H1 (cell line): ENCODE measurements around the gene WDR45B. TPM values are rescaled to one million over a fixed set of nuclear protein-coding genes. Genes with fewer than 3 reads are reported as not detected.
"Not testable (repeated sequence)": the region's sequence is repeated elsewhere in the genome, so short reads cannot be mapped to it uniquely, and the experiment has no call there.

Experiments used
- CTCF ChIA-PET: fragments of 300-600 bp; sonication (Branson Sonifier 250); formaldehyde crosslinking; loops from one replicate; lab custom pipeline; 2021; ENCODE audit not compliant: partially characterized antibody; lab: Charles Lee
- POLR2A ChIA-PET: fragments of 300-600 bp; sonication (Branson Sonifier 250); formaldehyde crosslinking; loops from one replicate; lab custom pipeline; 2021; ENCODE audit warnings: inconsistent platforms; ENCODE audit not compliant: partially characterized antibody; lab: Charles Lee
- DNase-seq, 2 experiments: peaks; one replicate each; pipeline versions ENCODE4 v3.0.0 to v3.0.0-alpha.2; 2010 to 2022; ENCODE audit warnings: low spot score in 2 of 2, low read depth in 1 of 2, mixed read lengths in 1 of 2
- FAIRE-seq: peaks from 2 replicates; lab custom pipeline; 2011; peaks lifted over from hg19 to GRCh38; lab: Jason Lieb, UNC
- H2AFZ ChIP-seq: 2 replicates; pipeline ENCODE4 v1.8.1; 2012; ENCODE audit warnings: low read length, inconsistent platforms
- H2AK5ac ChIP-seq: 2 replicates; pipeline ENCODE4 v1.6.1; 2013; ENCODE audit warnings: low read depth, low read length
- H2BK120ac ChIP-seq: replicated peaks from 2 replicates; pipeline ENCODE3; 2013; ENCODE audit warnings: low read depth, low read length, inconsistent platforms
- H2BK12ac ChIP-seq: 2 replicates; pipeline ENCODE4 v1.6.1; 2013; ENCODE audit warnings: low read depth, low read length
- H2BK15ac ChIP-seq: 2 replicates; pipeline ENCODE4 v1.6.1; 2013; ENCODE audit warnings: low read length
- H2BK20ac ChIP-seq: 2 replicates; pipeline ENCODE4 v1.6.1; 2013; ENCODE audit warnings: low read length
- H2BK5ac ChIP-seq: 2 replicates; pipeline ENCODE4 v1.6.1; 2013; ENCODE audit warnings: low read depth, low read length
- H3K14ac ChIP-seq: 2 replicates; pipeline ENCODE4 v1.6.1; 2013; ENCODE audit warnings: inconsistent platforms; ENCODE audit not compliant: insufficient read length
- H3K18ac ChIP-seq: 2 replicates; pipeline ENCODE4 v1.6.1; 2013; ENCODE audit warnings: low read length; ENCODE audit errors: extremely low read depth
- H3K23ac ChIP-seq: 2 replicates; pipeline ENCODE4 v1.6.1; 2013; ENCODE audit warnings: inconsistent platforms; ENCODE audit not compliant: insufficient read length
- H3K23me2 ChIP-seq: 2 replicates; pipeline ENCODE4 v1.6.1; 2013; ENCODE audit warnings: low read depth, low read length
- H3K27ac ChIP-seq: 2 replicates; pipeline ENCODE4 v1.6.1; 2011; ENCODE audit warnings: low read depth, low read length, inconsistent platforms
- H3K27me3 ChIP-seq, 4 experiments: replicated peaks in 1 of 4; 1 replicate in 1 of 4; 2 replicates in 3 of 4; pipeline versions ENCODE4 v1.6.1 to v1.8.1; 2011 to 2013; ENCODE audit warnings: low read length in 3 of 4, mild to moderate bottlenecking in 3 of 4, inconsistent platforms in 2 of 4, mixed read lengths in 2 of 4, moderate library complexity in 1 of 4; ENCODE audit not compliant: control insufficient read depth in 3 of 4, insufficient read depth in 3 of 4; ENCODE audit errors: extremely low read depth in 1 of 4
- H3K36me3 ChIP-seq, 4 experiments: 2 replicates each; pipeline versions ENCODE4 v1.6.1 to v1.8.1; 2011 to 2013; ENCODE audit warnings: mild to moderate bottlenecking in 4 of 4, low read length in 3 of 4, moderate library complexity in 2 of 4, control low read depth in 1 of 4, inconsistent platforms in 1 of 4; ENCODE audit not compliant: insufficient read depth in 4 of 4, control insufficient read depth in 2 of 4
- H3K4ac ChIP-seq: replicated peaks from 2 replicates; pipeline ENCODE3; 2013; ENCODE audit warnings: low read length, low read depth, mixed read lengths, inconsistent platforms; ENCODE audit not compliant: insufficient read length
- H3K4me1 ChIP-seq, 4 experiments: replicated peaks in 1 of 4; 1 replicate in 1 of 4; 2 replicates in 3 of 4; pipeline versions ENCODE4 v1.6.1 to v1.8.1; 2011 to 2013; ENCODE audit warnings: low read length in 3 of 4, inconsistent platforms in 2 of 4, mixed read lengths in 1 of 4; ENCODE audit not compliant: insufficient read depth in 4 of 4, control insufficient read depth in 3 of 4
- H3K4me2 ChIP-seq, 2 experiments: 2 replicates each; pipeline versions ENCODE4 v1.6.1 to v1.8.1; 2011 to 2013; ENCODE audit warnings: low read depth in 2 of 2, low read length in 2 of 2, control low read depth in 1 of 2, inconsistent platforms in 1 of 2, mild to moderate bottlenecking in 1 of 2; ENCODE audit not compliant: insufficient read depth in 1 of 2
- H3K4me3 ChIP-seq, 4 experiments: fragments of 200-600, 300-600 bp in 1 of 4; sonication (generic), shearing (Covaris generic), sonication (Bioruptor Twin) in 1 of 4; 2 replicates each; pipeline versions ENCODE4 v1.5.1 to v1.8.1; 2011 to 2016; ENCODE audit warnings: low read length in 4 of 4, low read depth in 3 of 4, control low read depth in 2 of 4, inconsistent platforms in 2 of 4, mild to moderate bottlenecking in 2 of 4, mixed read lengths in 1 of 4, moderate library complexity in 1 of 4; ENCODE audit not compliant: insufficient read depth in 2 of 4; ENCODE audit errors: extremely low read depth in 1 of 4
- H3K56ac ChIP-seq: replicated peaks from 2 replicates; pipeline ENCODE3; 2013; ENCODE audit warnings: low read depth, mild to moderate bottlenecking, mixed read lengths, low read length, inconsistent platforms; ENCODE audit not compliant: insufficient read length
- H3K79me1 ChIP-seq: 2 replicates; pipeline ENCODE4 v1.6.1; 2013; ENCODE audit warnings: low read depth, low read length, control low read depth
- H3K79me2 ChIP-seq, 2 experiments: 2 replicates each; pipeline versions ENCODE4 v1.6.1 to v1.8.1; 2012 to 2013; ENCODE audit warnings: low read length in 2 of 2, mild to moderate bottlenecking in 2 of 2, inconsistent platforms in 1 of 2; ENCODE audit not compliant: insufficient read depth in 2 of 2, control insufficient read depth in 1 of 2
- H3K9ac ChIP-seq, 4 experiments: replicated peaks in 1 of 4; 1 replicate in 1 of 4; 2 replicates in 3 of 4; pipeline versions ENCODE4 v1.6.1 to v1.8.1; 2011 to 2013; ENCODE audit warnings: low read depth in 3 of 4, low read length in 3 of 4, control low read depth in 2 of 4, mild to moderate bottlenecking in 2 of 4, moderate library complexity in 2 of 4, inconsistent platforms in 1 of 4; ENCODE audit errors: extremely low read depth in 1 of 4
- H3K9me3 ChIP-seq, 2 experiments: 2 replicates each; pipeline versions ENCODE4 v1.6.1 to v1.8.1; 2012 to 2013; ENCODE audit warnings: mild to moderate bottlenecking in 2 of 2, moderate library complexity in 2 of 2, control low read depth in 1 of 2, inconsistent platforms in 1 of 2, low read depth in 1 of 2, low read length in 1 of 2, mixed read lengths in 1 of 2; ENCODE audit not compliant: insufficient read depth in 2 of 2
- H4K20me1 ChIP-seq, 2 experiments: replicated peaks in 1 of 2; 2 replicates each; pipeline versions ENCODE3 to v1.8.1; 2011 to 2013; ENCODE audit warnings: inconsistent platforms in 2 of 2, low read length in 2 of 2, mild to moderate bottlenecking in 1 of 2; ENCODE audit not compliant: insufficient read depth in 2 of 2, control insufficient read depth in 1 of 2
- H4K5ac ChIP-seq: 2 replicates; pipeline ENCODE4 v1.6.1; 2013; ENCODE audit warnings: low read length, low read depth, mixed read lengths, inconsistent platforms; ENCODE audit not compliant: insufficient read length
- H4K8ac ChIP-seq: 2 replicates; pipeline ENCODE4 v1.8.0; 2013; ENCODE audit warnings: mild to moderate bottlenecking, moderate library complexity, low read length, inconsistent platforms; ENCODE audit not compliant: insufficient read depth; ENCODE audit errors: extremely low read depth
- H4K91ac ChIP-seq: replicated peaks from 2 replicates; pipeline ENCODE3; 2013; ENCODE audit warnings: low read length, mixed read lengths, inconsistent platforms; ENCODE audit not compliant: insufficient read length
- WGBS, 2 experiments: shearing (Covaris generic) in 1 of 2; methylation state at CpG; one replicate each; pipeline versions ENCODE4 v1.1.6 to v1.1.7; 2013 to 2015; ENCODE audit warnings: low lambda C conversion rate in 2 of 2, mixed read lengths in 2 of 2, inconsistent platforms in 1 of 2, low coverage in 1 of 2, missing lambda C conversion rate in 1 of 2; ENCODE audit not compliant: insufficient replicate concordance in 2 of 2, insufficient coverage in 1 of 2, insufficient read length in 1 of 2; ENCODE audit errors: extremely low coverage in 1 of 2, missing lambda C conversion rate in 1 of 2; 5-methylcytosine and 5-hydroxymethylcytosine counted together
- polyA plus RNA-seq, 7 experiments: library from polyadenylated mRNA; depleted of rRNA in 3 of 7; stranded (reverse) in 5 of 7; unstranded in 2 of 7; fragments of >200 nt in 5 of 7; fragments of 200-250 nt in 2 of 7; gene quantifications; 1 replicate in 5 of 7; 2 replicates in 1 of 7; 4 replicates in 1 of 7; pipeline versions ENCODE4 v1.2.1 to v1.2.3, GENCODE V29; 2011 to 2013; ENCODE audit warnings: missing spikeins in 2 of 7, mixed read lengths in 2 of 7
- total RNA-seq: library from RNA; stranded (reverse); fragmentation: NEBNext Ultra II Directional; extraction: Animal tissue kit (Norgen Biotek cat#: 25700); gene quantifications from 2 replicates; pipeline ENCODE4 v1.2.1, GENCODE V29; 2021

The WDR45B gene
- total and polyA plus RNA-seq, 2 of the 8 experiments (the other 6 are each of a cell fraction or from before 2014, with no cell fraction given), result 82.0 to 100 TPM

DNA sequence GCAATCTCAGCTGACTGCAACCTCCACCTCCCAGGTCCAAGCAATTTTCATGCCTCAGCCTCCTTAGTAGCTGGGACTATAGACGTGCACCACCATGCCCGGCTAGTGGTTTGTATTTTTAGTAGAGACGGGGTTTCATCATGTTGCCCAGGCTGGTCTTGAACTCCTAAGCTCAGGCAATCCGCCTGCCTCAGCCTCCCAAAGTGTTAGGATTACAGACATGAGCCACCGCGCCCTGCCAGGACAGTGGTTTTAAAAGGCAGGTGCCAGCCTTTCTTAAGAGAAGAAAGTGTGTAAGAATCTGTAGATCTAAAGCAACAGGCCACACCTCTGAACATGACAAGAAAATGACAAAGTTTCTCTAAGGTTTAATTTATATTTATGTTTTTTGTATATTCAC, 6.4 kb upstream of the WDR45B start:
- 80% methylated on average over 6 of the region's 6 CpGs; no CpG with 5 or more reads in 1 of the 2 experiments for WGBS, 2 experiments
- H3K9me3 ChIP-seq, H2BK5ac ChIP-seq: not testable (repeated sequence)

More for the DNA sequence above, 6.4 kb upstream of the WDR45B start:
- H3K23me2 ChIP-seq, H3K27me3 ChIP-seq, H3K36me3 ChIP-seq, H3K23ac ChIP-seq, H2BK120ac ChIP-seq, H3K27ac ChIP-seq, H3K4ac ChIP-seq, H3K79me2 ChIP-seq, H2BK12ac ChIP-seq, H3K9ac ChIP-seq, H2BK20ac ChIP-seq, H4K5ac ChIP-seq, H3K4me2 ChIP-seq, H2AFZ ChIP-seq, POLR2A ChIA-PET, H3K56ac ChIP-seq, FAIRE-seq, H3K18ac ChIP-seq, DNase-seq, H3K14ac ChIP-seq, H4K91ac ChIP-seq, H4K20me1 ChIP-seq, H3K4me3 ChIP-seq, H3K4me1 ChIP-seq, H4K8ac ChIP-seq, H3K79me1 ChIP-seq, H2AK5ac ChIP-seq, H2BK15ac ChIP-seq: not testable (repeated sequence)
- CTCF ChIA-PET, result interaction anchor here (0.9 to 1.6 kb wide), 2 partner anchors 13 to 16 kb away, joined by 3 to 4 read pairs; no protein-coding TSS in a partner anchor
